Medulla oblongata (tissue), 1 donor: ENCODE data around the gene PLEKHG4B.

ENCODE experiments used
- DNase-seq: peaks from one replicate; pipeline ENCODE4 v3.0.0-alpha.2; 2015; ENCODE audit errors: extremely low spot score

PLEKHG4B gene

GRCh38 chr5:169728-170094 lies 77.7 kb downstream of the PLEKHG4B start:
- DNase-seq = no peak

DNA sequence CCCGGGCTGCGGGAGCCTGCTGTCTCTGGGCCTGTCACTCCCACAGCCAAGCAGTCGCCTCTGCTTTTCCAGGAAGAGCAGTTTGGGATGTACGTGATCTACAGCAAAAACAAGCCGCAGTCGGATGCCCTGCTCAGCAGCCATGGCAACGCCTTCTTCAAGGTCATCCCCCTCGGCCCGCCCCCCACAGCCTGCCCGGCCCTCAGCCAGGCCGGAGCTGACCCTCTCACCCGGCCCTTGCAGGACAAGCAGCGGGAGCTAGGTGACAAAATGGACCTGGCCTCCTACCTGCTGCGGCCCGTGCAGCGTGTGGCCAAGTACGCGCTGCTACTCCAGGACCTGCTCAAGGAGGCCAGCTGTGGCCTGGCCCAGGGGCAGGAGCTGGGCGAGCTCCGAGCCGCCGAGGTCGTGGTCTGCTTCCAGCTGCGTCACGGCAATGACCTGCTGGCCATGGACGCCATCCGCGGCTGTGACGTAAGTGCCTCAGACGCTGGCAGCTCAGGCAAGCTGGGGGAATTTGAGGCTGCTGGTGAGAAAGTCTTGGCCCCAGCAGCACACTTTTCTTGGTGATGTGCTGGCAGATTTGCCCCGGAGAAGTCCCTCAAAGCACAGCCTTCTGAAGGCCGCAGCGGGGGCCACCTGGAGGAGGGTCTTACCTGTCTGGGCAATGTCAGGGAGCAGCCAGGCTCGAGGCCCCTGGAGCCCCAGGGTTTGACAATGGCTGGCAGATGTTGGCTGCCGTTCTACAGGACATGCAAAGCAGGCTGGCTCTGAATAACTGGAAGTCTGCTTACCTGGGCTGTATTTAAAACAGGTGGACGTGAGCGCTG lies 79.2 kb downstream of the PLEKHG4B start:
- DNase-seq = no peak

GRCh38 chr5:171801-172331 lies 79.9 kb downstream of the PLEKHG4B start:
- DNase-seq = no peak

DNA sequence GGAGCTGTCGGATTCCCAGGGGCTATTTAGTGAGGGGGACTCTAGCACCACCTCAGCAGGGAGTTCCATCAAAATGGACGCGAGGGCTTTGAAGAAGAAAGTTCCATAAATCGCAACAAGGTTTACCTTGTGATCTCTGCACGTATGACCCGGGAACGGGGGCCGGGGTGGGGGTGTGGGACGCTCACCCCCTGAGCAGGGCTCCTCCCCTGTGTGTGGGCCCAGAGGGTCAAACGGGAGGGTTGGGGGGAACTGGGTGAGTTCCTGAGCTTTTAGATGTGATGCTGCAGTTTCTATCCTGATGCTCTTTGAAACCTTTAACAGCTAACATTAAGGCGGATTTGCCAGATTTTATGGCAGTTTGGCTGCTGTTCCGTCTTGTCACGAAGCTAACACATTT lies 80.5 kb downstream of the PLEKHG4B start:
- DNase-seq = no peak

DNA sequence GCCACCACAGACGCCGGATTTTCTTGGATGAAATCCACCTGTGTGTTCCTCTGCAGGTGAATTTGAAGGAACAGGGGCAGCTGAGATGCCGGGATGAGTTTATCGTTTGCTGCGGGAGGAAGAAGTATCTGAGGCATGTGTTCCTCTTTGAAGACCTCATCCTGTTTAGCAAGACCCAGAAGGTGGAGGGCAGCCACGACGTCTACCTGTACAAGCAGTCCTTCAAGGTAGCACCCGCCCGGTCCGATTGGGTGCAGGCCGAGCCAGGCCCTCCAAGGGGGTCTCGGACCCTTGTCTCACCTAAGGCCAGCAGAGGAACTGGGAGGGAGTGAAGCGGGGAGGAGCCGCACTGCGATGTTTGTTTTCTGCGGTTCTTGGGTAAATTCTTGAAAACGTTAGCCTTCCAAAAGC lies 80.9 kb downstream of the PLEKHG4B start:
- no peak for DNase-seq

DNA sequence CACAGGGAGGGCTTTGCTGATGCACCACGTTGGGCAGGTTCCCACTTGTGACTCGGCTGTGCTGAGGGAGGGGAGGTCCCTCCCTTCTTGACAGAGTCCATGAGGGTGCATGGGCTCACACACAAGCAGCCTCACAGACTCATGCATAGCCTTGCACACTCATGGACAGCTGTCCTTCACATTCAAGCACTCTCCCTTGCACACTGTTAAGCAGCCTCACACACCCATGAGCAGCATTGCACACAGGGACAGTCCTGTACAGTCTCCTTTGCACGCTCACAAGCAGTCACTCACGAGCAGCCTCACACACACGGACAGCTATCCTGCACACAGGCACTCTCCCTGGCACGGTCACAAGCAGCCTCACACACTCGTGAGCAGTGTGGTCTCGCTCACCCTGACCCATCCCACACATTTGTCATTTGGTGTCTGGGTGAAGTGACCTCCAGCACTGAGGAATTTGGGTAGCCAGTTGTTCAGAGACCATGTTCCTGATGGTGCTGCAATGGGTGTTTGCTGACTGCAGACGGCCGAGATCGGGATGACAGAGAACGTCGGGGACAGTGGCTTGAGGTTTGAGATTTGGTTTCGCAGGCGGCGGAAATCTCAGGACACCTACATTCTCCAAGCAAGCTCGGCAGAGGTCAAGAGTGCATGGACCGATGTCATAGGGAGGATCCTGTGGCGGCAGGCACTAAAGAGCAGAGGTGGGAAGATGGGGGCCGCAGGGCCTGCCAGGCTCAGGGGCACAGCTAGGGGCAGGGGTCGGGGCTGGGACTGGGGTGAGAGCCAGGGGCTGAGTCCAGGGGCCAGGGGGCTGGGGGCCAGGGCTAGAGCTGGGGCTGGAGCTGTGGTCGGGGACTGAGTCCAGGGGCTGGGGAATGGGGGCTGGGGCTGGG lies 81.7 kb downstream of the PLEKHG4B start:
- no peak for DNase-seq

GRCh38 chr5:174291-174600 lies 82.3 kb downstream of the PLEKHG4B start:
- DNase-seq = no peak

DNA sequence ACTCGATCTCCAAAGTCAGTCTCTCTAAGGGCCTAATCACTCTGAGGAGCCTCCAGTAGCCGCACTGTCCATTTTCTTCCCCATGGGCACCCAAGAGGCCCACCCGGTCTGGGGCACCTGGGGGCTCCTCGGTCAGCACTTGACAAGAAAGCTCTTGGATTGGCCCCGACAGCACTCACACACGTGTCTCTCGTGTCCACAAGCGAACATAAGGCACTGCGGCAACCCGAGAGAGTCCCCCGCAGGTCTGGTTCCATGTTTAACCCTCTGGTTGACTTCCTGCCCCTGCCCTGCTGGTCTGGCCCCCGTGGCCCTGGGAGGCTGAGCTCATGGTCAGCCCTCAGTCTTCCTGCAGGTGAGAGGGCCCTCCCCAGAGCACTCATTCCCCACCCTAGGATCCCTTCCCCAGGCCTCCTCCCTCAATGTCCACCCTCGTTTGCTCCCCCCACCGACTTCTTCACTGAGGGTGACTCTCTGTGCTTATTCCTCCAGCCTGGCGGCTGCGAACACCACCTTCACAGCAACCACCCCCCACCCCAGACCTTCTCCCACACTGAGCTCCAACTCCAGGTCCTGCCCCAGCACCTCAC lies 83.0 kb downstream of the PLEKHG4B start:
- no peak for DNase-seq

DNA sequence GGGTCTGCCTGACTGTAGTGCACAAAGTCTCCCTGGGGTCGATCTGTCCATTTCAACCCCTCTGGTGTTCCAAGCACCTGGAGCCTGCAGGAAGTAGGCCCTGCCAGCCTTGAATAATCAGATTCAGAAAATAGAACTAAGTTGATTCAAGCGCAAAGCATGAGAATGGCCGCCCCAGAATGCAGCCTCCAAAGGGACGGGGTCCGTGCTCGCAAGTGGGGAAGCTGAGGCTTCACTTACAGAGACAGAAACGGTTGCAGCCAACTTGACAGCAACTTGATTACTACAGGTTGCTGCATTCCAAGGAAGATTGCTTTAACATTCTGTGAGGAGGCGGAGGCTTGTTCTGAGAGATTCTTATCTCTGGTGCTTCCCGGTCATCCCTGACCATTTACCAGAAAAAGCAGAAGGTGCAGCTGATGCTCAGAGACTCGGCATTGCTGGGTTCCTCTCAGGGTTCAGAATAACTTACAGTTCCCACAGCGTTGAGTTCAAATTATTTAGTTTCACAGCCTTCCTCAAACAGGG lies 84.4 kb downstream of the PLEKHG4B start:
- no peak for DNase-seq

DNA sequence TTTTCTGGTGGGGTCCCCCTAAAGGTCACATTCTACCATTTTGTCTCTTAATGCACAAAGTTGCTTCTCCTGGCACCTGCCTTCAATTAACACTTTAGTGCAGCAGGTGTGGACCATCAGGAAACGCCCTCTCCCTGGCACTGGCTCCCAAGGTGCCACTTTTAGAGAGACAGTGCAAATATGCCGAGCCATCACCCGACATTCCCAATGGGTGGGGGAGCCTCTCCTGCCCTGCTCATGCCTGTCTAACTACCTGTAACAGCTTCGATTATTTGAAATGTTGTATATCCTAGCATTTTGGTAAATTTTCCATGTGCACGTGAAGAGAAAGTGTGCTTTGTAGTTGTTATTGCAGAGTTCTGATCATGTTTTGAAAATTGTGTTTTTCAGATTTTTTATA lies 86.1 kb downstream of the PLEKHG4B start:
- DNase-seq = no peak

- DNase-seq = no peak
These were observed 87.4 kb downstream of the PLEKHG4B start for GRCh38 chr5:179401-179800.

DNA sequence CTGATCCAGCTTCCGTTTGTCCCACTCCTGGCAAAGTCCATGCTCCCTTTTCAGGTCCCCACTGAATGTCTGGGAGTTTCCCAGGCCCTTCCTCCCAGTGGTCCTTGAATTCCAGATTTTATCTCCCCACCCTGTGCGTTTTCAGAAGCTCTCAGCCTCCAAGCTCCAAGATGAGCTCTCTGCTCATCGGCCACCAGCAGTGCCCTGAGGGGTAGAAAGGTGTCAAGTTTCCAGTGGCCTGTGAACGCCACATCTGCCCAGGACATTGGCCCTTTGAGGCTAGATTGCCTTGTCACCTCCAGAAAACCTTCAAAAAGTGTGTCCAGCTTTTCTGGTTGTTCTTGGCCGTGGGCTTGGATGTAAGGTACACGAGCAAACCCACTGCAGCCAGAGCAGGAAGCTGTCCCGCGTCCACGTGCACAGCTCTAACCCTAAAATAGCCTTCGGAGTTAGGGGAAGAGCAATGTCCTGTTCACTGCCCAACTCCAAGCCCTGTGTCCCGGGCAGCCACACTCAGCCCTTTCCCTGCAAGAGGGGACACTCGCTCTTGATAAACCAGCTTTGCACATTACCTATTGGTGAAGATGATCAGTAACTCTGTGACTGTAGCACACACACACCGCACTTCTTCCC lies 88.4 kb downstream of the PLEKHG4B start:
- no peak for DNase-seq

DNA sequence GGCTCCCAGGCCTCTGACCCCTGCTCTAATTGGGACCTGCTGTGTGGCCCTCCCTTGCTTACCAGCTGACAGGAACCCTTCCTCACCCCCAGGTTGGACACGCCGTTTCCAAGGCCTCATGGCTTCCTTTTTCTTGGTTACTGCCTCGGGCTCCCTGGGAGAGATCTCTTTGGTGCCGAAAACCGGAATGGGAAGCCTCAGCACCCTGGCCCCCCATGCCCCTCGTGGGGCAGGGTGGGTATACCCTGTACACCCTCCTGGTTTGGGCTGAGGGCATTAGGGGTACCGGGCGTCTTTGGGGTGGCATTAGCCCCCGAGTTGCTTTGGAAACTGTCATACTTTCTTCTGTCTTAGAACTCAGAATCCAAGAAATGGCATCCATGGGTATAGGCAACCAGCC lies 89.2 kb downstream of the PLEKHG4B start:
- no peak for DNase-seq

DNA sequence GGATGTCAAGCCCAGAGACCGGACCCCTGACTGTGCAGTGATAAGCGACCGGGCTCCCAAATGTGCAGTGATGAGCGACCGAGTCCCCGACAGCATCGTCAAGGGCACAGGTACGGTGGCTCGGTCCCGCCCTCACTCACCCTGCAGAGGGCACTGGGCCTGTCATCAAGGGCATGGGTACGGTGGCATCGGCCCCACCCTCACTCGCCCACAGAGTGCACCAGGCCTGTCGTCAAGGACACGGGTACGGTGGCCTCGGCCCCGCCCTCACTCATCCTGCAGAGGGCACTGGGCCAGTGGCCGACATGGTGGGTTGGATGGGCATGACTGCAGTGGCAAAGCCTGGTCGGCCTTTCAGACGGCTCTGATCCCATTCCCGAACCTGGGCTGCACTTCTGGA lies 89.6 kb downstream of the PLEKHG4B start:
- no peak for DNase-seq

DNA sequence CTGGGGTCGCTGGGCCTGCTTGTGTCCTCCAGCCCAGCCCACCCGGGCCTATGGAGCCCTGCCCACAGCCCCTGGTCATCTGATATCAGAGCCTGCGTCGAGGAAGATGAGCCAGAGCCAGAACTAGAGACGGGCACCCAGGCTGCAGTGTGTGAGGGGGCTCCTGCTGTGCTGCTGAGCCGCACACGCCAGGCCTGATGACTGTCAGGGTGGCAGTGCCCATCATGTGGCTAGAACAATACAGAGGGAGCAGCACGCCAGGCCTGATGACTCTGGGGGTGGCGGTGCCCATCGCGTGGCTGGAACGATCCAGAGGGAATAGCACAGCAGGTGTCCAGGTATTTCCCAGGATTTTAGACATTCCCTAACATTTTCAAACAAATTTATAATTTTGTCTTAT lies 90.2 kb downstream of the PLEKHG4B start:
- DNase-seq = no peak

GRCh38 chr5:184471-184870 lies 92.5 kb downstream of the PLEKHG4B start:
- DNase-seq = no peak

DNA sequence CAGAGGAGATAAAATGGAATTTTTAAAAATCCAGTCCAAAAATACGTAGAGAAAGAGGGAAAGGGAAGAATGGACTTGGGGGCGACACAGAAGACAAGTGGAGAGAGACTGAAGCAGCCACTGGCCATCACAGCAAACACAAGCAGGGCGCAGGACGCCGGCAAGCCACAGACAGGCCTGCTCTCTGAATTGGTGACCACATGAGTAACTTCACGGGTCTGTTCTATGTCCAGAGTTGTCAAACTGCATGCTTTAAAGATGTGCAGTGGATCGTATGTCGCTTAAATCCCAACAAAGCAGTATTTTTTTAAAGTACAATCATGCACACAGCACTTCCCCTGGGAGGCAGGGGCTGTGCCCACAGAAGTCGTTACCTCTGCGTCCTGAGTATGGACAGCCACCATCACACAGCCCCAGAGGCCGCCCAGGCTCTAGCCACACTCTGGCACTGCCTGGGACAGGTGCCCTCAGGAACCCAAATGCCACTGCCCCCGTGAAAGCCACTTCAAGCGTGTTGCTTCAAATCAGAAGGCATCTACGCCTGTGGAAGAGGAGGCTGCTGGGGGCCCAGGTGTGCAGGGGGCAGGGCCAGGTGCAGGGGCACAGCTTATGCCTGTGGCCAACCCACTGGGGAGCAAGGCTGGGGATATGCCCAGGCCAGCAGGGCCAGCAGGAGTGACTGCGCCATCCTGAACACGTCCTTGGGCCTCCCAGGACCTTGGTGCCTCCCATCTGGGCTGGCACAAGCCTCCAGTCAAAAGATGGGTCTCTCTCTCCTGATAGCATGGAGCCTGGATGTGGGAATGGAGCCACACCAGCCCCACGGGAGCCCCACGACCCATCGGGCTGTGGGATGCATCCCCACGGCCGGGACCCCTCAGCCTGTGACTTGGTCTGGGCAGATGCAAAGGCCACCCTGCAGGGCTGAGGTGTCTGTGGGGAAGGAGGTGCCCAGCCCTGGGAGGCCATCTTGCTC lies 93.4 kb downstream of the PLEKHG4B start:
- DNase-seq = no peak

DNA sequence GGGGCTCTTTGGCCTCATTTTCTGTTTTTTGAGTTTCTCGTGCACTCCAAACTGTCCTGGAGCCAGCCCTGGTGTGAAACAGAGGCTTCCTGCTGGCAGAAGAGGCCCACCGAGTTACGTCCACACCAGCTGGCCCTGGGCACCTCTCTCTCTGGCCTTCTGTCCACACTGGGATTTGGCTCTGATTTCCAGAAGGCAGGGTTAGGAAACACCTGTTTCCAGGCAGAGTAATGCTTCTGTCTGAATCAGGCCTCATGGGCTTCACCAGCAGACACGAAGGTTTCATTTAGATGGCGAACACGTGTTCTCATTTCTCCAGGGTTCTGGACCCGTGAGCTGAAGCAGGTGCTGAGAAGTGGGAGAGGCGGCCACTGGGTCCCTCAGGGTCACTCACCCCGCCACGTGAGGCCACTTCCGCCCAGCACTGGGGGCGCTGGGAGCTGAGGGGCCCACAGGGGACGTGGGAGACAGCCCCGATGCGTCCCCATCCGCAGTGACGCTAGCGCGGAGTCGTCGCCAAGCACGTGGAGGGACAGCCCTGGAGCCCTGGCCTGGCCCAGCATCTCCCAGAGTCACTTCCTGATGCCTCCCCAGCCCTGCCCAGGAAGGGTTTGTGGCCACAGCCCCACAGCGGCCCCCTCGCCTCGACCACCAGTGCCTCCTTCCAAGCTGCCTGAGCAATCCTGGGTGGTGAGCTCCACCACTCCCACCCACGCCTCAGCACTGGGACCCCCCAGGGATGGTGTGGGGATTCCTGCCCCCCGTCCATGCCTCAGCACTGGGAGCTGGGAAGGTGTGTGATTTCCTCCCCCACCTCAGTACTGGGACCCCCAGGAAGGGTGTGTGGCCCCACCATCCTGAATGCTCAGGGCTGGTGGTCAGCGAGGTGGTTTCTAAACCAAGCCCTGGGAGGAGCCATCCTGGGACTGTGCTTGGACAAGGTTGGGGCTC lies 94.4 kb downstream of the PLEKHG4B start:
- DNase-seq = no peak

DNA sequence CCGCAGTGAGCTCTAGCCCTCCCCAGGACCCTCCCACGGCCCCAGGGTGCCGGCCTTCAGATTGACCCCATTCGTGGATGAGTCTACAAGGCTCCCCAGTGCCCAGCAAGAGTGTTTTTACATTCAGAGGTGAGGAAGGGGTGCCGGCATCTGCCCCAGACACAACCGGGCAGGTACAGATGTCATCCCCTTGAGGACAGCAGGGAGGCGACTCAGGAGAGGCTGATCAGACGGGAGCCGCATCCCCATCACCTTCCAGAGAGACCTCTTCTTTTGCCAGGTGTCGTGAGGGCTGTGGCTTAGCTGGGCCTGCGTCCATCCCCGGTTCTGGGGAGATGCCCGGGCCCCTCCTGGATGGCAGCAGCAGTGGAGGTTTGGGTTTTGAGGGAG lies 95.1 kb downstream of the PLEKHG4B start:
- DNase-seq = no peak
